ENCODE results near the gene KLHL42. TPM values are rescaled to one million over a fixed set of nuclear protein-coding genes. Genes with fewer than 3 reads are reported as not detected.

KLHL42 gene
- total RNA-seq, 1 experiment from 2014 or later, result 35.8 TPM

GRCh38 chr12:27814851-27815591 lies 35.0 kb downstream of the KLHL42 start:
- no peak overlapping the region for H2BK120ac ChIP-seq (ENCODE audit: low read depth, low read length, poor library complexity, severe bottlenecking)
- no peak overlapping the region for H4K8ac ChIP-seq (replicated peaks; ENCODE audit: insufficient read length, low read depth, low read length)
- Mint-ChIP-seq H3K4me3 (no peak overlapping the region), H3K9me3 (peaks cover 0 to 7% of the 10 kb centered on the region in 2 experiments; a peak in 3 of 5 replicates), H3K27ac (no peak overlapping the region), H3K36me3 (ENCODE audit: insufficient read depth in 1 of 3, low read depth in 3 of 3) (peaks cover 0 to 11% (median 0%) of the 10 kb centered on the region in 3 experiments; a peak in 1 of 7 replicates), H3K27me3 (ENCODE audit: low read depth) (peaks cover 4% of the 10 kb centered on the region), H3K4me1 (peaks cover 0 to 2% of the 10 kb centered on the region in 2 experiments; a peak in 1 of 4 replicates)
- H3K23ac ChIP-seq (ENCODE audit: insufficient read length, low read depth, low read length), result no peak overlapping the region
- H3K56ac ChIP-seq (ENCODE audit: insufficient read length, low read depth, low read length), result no peak overlapping the region
- no peak for DNase-seq
- no peaks in the 10 kb centered on the region for H3K23me2 ChIP-seq (ENCODE audit: insufficient read length, low read depth, low read length, poor library complexity, severe bottlenecking)
- H3T11ph ChIP-seq (ENCODE audit: low read length), result no peak overlapping the region
- no peak overlapping the region for H3K9ac ChIP-seq (ENCODE audit: extremely low read depth, insufficient read length, low read length)
- no peaks in the 10 kb centered on the region for H3K79me1 ChIP-seq (ENCODE audit: insufficient read depth, low read depth, low read length, poor library complexity, severe bottlenecking)
- no peaks in the 10 kb centered on the region for H4K20me1 ChIP-seq (ENCODE audit: control insufficient read depth, insufficient read depth, insufficient read length)
- no peaks in the 10 kb centered on the region for H3K27me3 ChIP-seq (ENCODE audit: insufficient read depth, low read length)
- no peak overlapping the region for H3K4me2 ChIP-seq (ENCODE audit: insufficient read depth, insufficient read length, low read length)
- H3K79me2 ChIP-seq (ENCODE audit: insufficient read depth, low read length), result no peaks in the 10 kb centered on the region
- H3K14ac ChIP-seq (ENCODE audit: insufficient read depth, low read length), result no peak overlapping the region
- H3K4ac ChIP-seq (ENCODE audit: low read depth, low read length), result no peak overlapping the region
- H2BK12ac ChIP-seq (ENCODE audit: insufficient read length, low read depth, low read length), result no peak overlapping the region
- no peak overlapping the region for H2BK5ac ChIP-seq (ENCODE audit: insufficient read length, low read length)
- TF ChIP-seq CTCF (conservative IDR thresholded peaks at IDR 0.05), result no peak
- H2BK15ac ChIP-seq (ENCODE audit: low read depth, low read length), result no peak overlapping the region
- H3K9me3 ChIP-seq (ENCODE audit: control insufficient read depth, low read depth, low read length), result no peaks in the 10 kb centered on the region
- no CpG with 5 or more reads among the region's 3 CpGs for WGBS (ENCODE audit: extremely low coverage, insufficient read length, low lambda C conversion rate)
- no peak overlapping the region for H3K27ac ChIP-seq (ENCODE audit: insufficient read length, low read depth, low read length)
- H2AK5ac ChIP-seq (ENCODE audit: insufficient read length, low read length), result no peak overlapping the region
- no peak overlapping the region for H3K18ac ChIP-seq (ENCODE audit: insufficient read length, low read depth, low read length)
- no peak overlapping the region for H2BK20ac ChIP-seq (ENCODE audit: low read depth, low read length, poor library complexity, severe bottlenecking)
- H2AFZ ChIP-seq (ENCODE audit: low read length), result no peak overlapping the region
- no peaks in the 10 kb centered on the region for H3K4me1 ChIP-seq (ENCODE audit: insufficient read depth, low read length)
- no peak overlapping the region for H4K91ac ChIP-seq (ENCODE audit: insufficient read length, low read depth, low read length)
- H4K5ac ChIP-seq (ENCODE audit: insufficient read length, low read depth, low read length), result no peak overlapping the region

Measured in H9 (cell line).